Activated naive CD4-positive, alpha-beta T cell treated with anti-CD3 and anti-CD28 coated beads, Interleukin-2, amount 10 ng/mL, durations not matched to agents 7 days and 5 days (primary cell): ENCODE results near the gene PITX1.
"Not testable (repeated sequence)": the region's sequence is repeated elsewhere in the genome, so short reads cannot be mapped to it uniquely, and the experiment has no call there.

ENCODE experiments used
- CTCF ChIA-PET: fragments of 350-600 bp; sonication (Branson Sonifier 250); formaldehyde crosslinking; loops from one replicate; lab custom pipeline; 2021; ENCODE audit warnings: antibody characterized with exemption; lab: Charles Lee
- DNase-seq: peaks from one replicate; pipeline ENCODE4 v3.0.0-alpha.2; 2020
- H3K27ac Mint-ChIP-seq: one replicate; pipeline ENCODE4 v1.8.0; 2021; ENCODE audit warnings: mild to moderate bottlenecking, moderate library complexity, mixed read lengths
- H3K27me3 Mint-ChIP-seq: one replicate; pipeline ENCODE4 v1.8.0; 2021; ENCODE audit warnings: mild to moderate bottlenecking, mixed read lengths
- H3K36me3 Mint-ChIP-seq: one replicate; pipeline ENCODE4 v1.8.0; 2021; ENCODE audit warnings: mixed read lengths
- H3K4me1 Mint-ChIP-seq: one replicate; pipeline ENCODE4 v1.8.0; 2021; ENCODE audit warnings: mixed read lengths
- H3K4me3 Mint-ChIP-seq: one replicate; pipeline ENCODE4 v1.8.0; 2021; ENCODE audit warnings: mild to moderate bottlenecking, moderate library complexity, mixed read lengths
- H3K9me3 Mint-ChIP-seq: one replicate; pipeline ENCODE4 v1.8.0; 2021; ENCODE audit warnings: mixed read lengths

PITX1 gene

GRCh38 chr5:135033901-135034235, at the start of gene PITX1:
PITX1 (minus strand) TSS chr5:135034228; CDS start chr5:135033881, 347 bp downstream.
- peaks cover 95% of the 10 kb centered on the region for H3K27me3 Mint-ChIP-seq
- peak within 1 kb of the TSS; percentile 77 for H3K4me3 Mint-ChIP-seq
- H3K36me3 Mint-ChIP-seq, result peaks cover 6% of the 10 kb centered on the region
- H3K4me1 Mint-ChIP-seq, result peaks cover 40% of the 10 kb centered on the region
- CTCF ChIA-PET, result interaction anchor here (1.1 kb wide), 1 partner anchor 115 kb away, joined by 3 read pairs; no protein-coding TSS in a partner anchor
- H3K27ac Mint-ChIP-seq, result peak within 1 kb of the TSS; percentile 75
- no peak for DNase-seq
- no peaks in the 10 kb centered on the region for H3K9me3 Mint-ChIP-seq

DNA sequence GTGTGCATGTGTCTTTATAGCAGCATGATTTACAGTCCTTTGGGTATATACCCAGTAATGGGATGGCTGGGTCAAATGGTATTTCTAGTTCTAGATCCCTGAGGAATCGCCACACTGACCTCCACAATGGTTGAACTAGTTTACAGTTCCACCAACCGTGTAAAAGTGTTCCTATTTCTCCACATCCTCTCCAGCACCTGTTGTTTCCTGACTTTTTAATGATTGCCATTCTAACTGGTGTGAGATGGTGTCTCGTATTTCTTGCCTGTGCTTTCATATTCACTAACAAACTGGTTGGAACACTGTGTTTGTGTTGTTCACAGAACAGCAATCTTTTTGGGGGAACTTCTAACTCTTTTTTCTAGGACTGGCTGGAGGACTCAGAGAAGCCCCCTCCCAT, 49.3 kb upstream of the PITX1 start:
- CTCF ChIA-PET, H3K9me3 Mint-ChIP-seq, H3K27ac Mint-ChIP-seq, H3K36me3 Mint-ChIP-seq, H3K4me3 Mint-ChIP-seq, DNase-seq, H3K4me1 Mint-ChIP-seq: not testable (repeated sequence)
- H3K27me3 Mint-ChIP-seq, result peaks cover 40% of the 10 kb centered on the region

GRCh38 chr5:135081240-135081639, 47.2 kb upstream of the PITX1 start:
- no peaks in the 10 kb centered on the region for H3K4me1 Mint-ChIP-seq
- peaks cover 6% of the 10 kb centered on the region for H3K9me3 Mint-ChIP-seq
- CTCF ChIA-PET, result no interaction called here
- no peaks in the 10 kb centered on the region for H3K36me3 Mint-ChIP-seq
- no peak overlapping the region for H3K4me3 Mint-ChIP-seq
- no peak for DNase-seq
- peaks cover 28% of the 10 kb centered on the region for H3K27me3 Mint-ChIP-seq
- no peak overlapping the region for H3K27ac Mint-ChIP-seq

DNA sequence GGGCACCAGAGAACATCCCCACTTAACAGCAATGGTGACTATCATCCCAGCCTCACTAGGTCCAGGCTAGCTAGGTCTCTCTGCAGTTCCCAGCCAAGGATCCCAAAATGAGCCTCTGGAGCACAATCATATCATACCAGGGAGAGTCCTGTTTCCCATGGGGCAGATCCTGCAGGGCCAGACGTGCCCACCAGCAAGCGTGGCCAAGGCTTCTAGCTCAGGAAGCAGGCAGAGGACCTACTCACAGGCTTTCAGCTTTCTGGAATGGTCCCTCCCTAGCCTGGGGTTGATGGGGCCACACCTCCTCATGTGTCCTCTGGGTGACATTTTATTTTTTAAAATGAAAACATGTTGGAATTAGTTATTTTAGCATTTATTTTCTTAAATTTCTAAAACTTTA, 45.7 kb upstream of the PITX1 start:
- H3K36me3 Mint-ChIP-seq, result no peaks in the 10 kb centered on the region
- H3K4me1 Mint-ChIP-seq, result no peaks in the 10 kb centered on the region
- CTCF ChIA-PET, result interaction anchor here (0.7 kb wide), 1 partner anchor 125 kb away, joined by 3 read pairs; no protein-coding TSS in a partner anchor

GRCh38 chr5:135079099-135079681, 45.2 kb upstream of the PITX1 start:
- Mint-ChIP-seq H3K4me3 (no peak overlapping the region), H3K36me3 (no peaks in the 10 kb centered on the region), H3K27ac (no peak overlapping the region), H3K4me1 (no peaks in the 10 kb centered on the region), H3K27me3 (peaks cover 34% of the 10 kb centered on the region), H3K9me3 (peaks cover 6% of the 10 kb centered on the region)
- peak; percentile 13 for DNase-seq
- CTCF ChIA-PET, result interaction anchor here (0.7 kb wide), 1 partner anchor 125 kb away, joined by 3 read pairs; no protein-coding TSS in a partner anchor

More for the DNA sequence above, 45.7 kb upstream of the PITX1 start:
- peaks cover 32% of the 10 kb centered on the region for H3K27me3 Mint-ChIP-seq
- H3K27ac Mint-ChIP-seq, result no peak overlapping the region
- H3K4me3 Mint-ChIP-seq, result no peak overlapping the region
- H3K9me3 Mint-ChIP-seq, result peaks cover 6% of the 10 kb centered on the region
- DNase-seq, result peak; percentile 5

DNA sequence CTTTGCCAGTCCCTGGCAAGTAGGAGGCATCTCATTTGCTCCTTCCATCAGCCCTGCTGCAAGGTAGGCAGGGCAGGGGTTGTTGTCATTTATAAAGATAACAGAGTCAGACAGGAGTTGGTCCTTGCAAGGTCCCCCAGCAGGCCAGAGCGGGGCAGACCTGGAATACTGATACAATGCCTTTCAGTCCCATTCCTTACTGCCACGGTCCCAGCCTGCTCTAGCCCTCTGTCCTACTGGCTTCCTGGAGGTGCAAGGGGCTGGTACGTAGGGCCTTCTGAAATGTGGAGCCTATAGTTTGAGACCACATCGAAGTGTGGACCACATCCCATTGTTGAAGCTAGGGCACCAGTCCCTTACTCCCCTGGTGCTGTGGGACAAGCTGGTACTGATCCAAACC, 42.8 kb upstream of the PITX1 start:
- Mint-ChIP-seq H3K9me3 (peaks cover 6% of the 10 kb centered on the region), H3K36me3 (no peaks in the 10 kb centered on the region), H3K4me1 (no peaks in the 10 kb centered on the region), H3K4me3 (no peak overlapping the region), H3K27ac (no peak overlapping the region), H3K27me3 (peaks cover 35% of the 10 kb centered on the region)
- CTCF ChIA-PET, result no interaction called here
- no peak for DNase-seq

DNA sequence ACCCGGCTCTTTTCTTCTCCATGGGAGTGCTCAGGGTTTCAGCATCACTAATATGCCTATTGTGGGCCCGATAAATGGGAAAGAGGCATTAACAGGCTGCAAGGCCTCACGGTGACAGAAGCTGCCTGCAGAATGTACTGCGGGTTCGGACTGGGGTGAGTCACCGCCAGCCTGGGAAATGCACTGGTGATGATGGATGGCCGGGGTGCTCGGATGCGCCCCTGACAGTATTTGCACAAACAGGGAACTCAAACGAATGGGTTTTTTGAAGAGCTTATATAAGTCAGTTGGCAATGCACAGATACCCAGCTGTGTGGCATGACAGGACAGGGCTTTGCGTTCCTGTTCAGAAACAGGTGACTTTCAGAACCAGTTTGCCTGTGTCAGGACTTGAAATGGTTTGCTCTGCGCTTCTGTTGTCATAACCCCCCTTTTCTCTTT, 42.0 kb upstream of the PITX1 start:
- Mint-ChIP-seq H3K27ac (no peak overlapping the region), H3K27me3 (peaks cover 35% of the 10 kb centered on the region), H3K4me1 (no peaks in the 10 kb centered on the region), H3K4me3 (no peak overlapping the region), H3K36me3 (no peaks in the 10 kb centered on the region), H3K9me3 (peaks cover 4% of the 10 kb centered on the region)
- no peak for DNase-seq
- CTCF ChIA-PET, result no interaction called here

DNA sequence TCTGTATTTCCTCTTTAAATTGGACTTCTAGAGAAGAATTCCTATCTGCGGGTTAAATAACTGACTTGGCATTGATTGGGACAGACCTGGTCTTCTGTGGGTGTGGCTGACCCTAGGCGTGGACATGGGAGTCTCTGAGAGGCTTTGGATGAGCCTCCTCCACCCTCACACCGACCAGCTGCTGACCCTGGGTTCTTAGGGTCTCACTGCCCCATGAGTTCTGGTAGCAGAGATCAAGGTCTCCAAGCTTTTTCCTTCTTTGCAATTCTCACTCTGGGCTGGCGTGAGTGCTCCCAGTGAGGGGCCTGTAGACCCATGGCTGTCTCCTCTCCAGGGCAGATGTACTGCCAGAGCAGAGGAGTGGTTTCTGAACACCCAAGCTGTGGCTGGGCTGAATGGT, 41.6 kb upstream of the PITX1 start:
- no peaks in the 10 kb centered on the region for H3K36me3 Mint-ChIP-seq
- H3K4me3 Mint-ChIP-seq, result no peak overlapping the region
- H3K27me3 Mint-ChIP-seq, result peaks cover 35% of the 10 kb centered on the region
- no peak overlapping the region for H3K27ac Mint-ChIP-seq
- CTCF ChIA-PET, result no interaction called here
- no peaks in the 10 kb centered on the region for H3K9me3 Mint-ChIP-seq
- no peak for DNase-seq
- H3K4me1 Mint-ChIP-seq, result no peaks in the 10 kb centered on the region

- Mint-ChIP-seq H3K27me3 (peaks cover 25% of the 10 kb centered on the region), H3K4me1 (no peaks in the 10 kb centered on the region), H3K36me3 (no peaks in the 10 kb centered on the region), H3K4me3 (no peak overlapping the region), H3K27ac (no peak overlapping the region), H3K9me3 (no peaks in the 10 kb centered on the region)
- no peak for DNase-seq
- CTCF ChIA-PET, result no interaction called here
Observed at GRCh38 chr5:135073761-135074345, 39.8 kb upstream of the PITX1 start.

GRCh38 chr5:135072387-135073281, 38.6 kb upstream of the PITX1 start:
- no peak for DNase-seq
- Mint-ChIP-seq H3K27ac (no peak overlapping the region), H3K9me3 (no peaks in the 10 kb centered on the region), H3K4me1 (no peaks in the 10 kb centered on the region), H3K36me3 (no peaks in the 10 kb centered on the region), H3K27me3 (peaks cover 27% of the 10 kb centered on the region), H3K4me3 (no peak overlapping the region)
- CTCF ChIA-PET, result no interaction called here

- H3K4me1 Mint-ChIP-seq, result no peaks in the 10 kb centered on the region
- no peaks in the 10 kb centered on the region for H3K36me3 Mint-ChIP-seq
- no peak overlapping the region for H3K4me3 Mint-ChIP-seq
- no peaks in the 10 kb centered on the region for H3K9me3 Mint-ChIP-seq
- H3K27ac Mint-ChIP-seq, result no peak overlapping the region
- H3K27me3 Mint-ChIP-seq, result peaks cover 28% of the 10 kb centered on the region
- DNase-seq, result no peak
- CTCF ChIA-PET, result no interaction called here
Observed at GRCh38 chr5:135071311-135071710, 37.3 kb upstream of the PITX1 start.

GRCh38 chr5:135069895-135070657, 36.0 kb upstream of the PITX1 start:
- no peak for DNase-seq
- Mint-ChIP-seq H3K4me1 (no peaks in the 10 kb centered on the region), H3K27me3 (peaks cover 28% of the 10 kb centered on the region), H3K9me3 (no peaks in the 10 kb centered on the region), H3K27ac (no peak overlapping the region), H3K36me3 (no peaks in the 10 kb centered on the region), H3K4me3 (no peak overlapping the region)
- CTCF ChIA-PET, result no interaction called here

GRCh38 chr5:135069016-135069770, 35.2 kb upstream of the PITX1 start:
- no peak overlapping the region for H3K4me3 Mint-ChIP-seq
- no peaks in the 10 kb centered on the region for H3K36me3 Mint-ChIP-seq
- no peaks in the 10 kb centered on the region for H3K4me1 Mint-ChIP-seq
- CTCF ChIA-PET, result no interaction called here
- H3K27me3 Mint-ChIP-seq, result peaks cover 35% of the 10 kb centered on the region
- no peak for DNase-seq
- H3K27ac Mint-ChIP-seq, result no peak overlapping the region
- H3K9me3 Mint-ChIP-seq, result no peaks in the 10 kb centered on the region
